Muscle of arm (tissue), 12 donors: ENCODE data around the gene SPTSSB. TPM values are rescaled to one million over a fixed set of nuclear protein-coding genes. Genes with fewer than 3 reads are reported as not detected.

ENCODE experiments used
- DNase-seq: peaks from one replicate; pipeline ENCODE4 v3.0.0-alpha.2; 2013
- polyA plus RNA-seq, 12 donors: library from polyadenylated mRNA; unstranded; fragments of 120-200 nt; gene quantifications; one replicate each; pipeline ENCODE4 v1.2.1, GENCODE V29; 2013; ENCODE audit not compliant: insufficient read length in 12 of 12

SPTSSB gene
- polyA plus RNA-seq, 12 donors: 0.23 to 7.6 (median 0.89) TPM; not detected in 2

GRCh38 chr3:161393310-161393709, 22.0 kb upstream of the SPTSSB start:
- no peak for DNase-seq

GRCh38 chr3:161392853-161393252, 21.5 kb upstream of the SPTSSB start:
- DNase-seq: no peak

GRCh38 chr3:161390200-161390599, 18.9 kb upstream of the SPTSSB start:
- no peak for DNase-seq

- DNase-seq: no peak
Measured at GRCh38 chr3:161389445-161390035, 18.2 kb upstream of the SPTSSB start.

GRCh38 chr3:161388855-161389254, 17.5 kb upstream of the SPTSSB start:
- DNase-seq: no peak

GRCh38 chr3:161386991-161387770, 15.9 kb upstream of the SPTSSB start:
- no peak for DNase-seq

- peak; percentile 11 for DNase-seq
Measured at GRCh38 chr3:161372321-161373260, 1.3 kb upstream of the SPTSSB start.

- no peak for DNase-seq
Measured at GRCh38 chr3:161369531-161369930, 1.8 kb downstream of the SPTSSB start.

- no peak for DNase-seq
Measured at GRCh38 chr3:161366094-161366493, 5.2 kb downstream of the SPTSSB start.

GRCh38 chr3:161358488-161358887, 12.8 kb downstream of the SPTSSB start:
- DNase-seq: no peak

GRCh38 chr3:161356287-161356686, 15.0 kb downstream of the SPTSSB start:
- no peak for DNase-seq

- no peak for DNase-seq
Measured at GRCh38 chr3:161355508-161355907, 15.8 kb downstream of the SPTSSB start.

GRCh38 chr3:161354554-161354953, 16.8 kb downstream of the SPTSSB start:
- DNase-seq: no peak

GRCh38 chr3:161351330-161351729, 20.0 kb downstream of the SPTSSB start:
- DNase-seq: no peak

GRCh38 chr3:161350916-161351315, 20.4 kb downstream of the SPTSSB start:
- DNase-seq: no peak

- DNase-seq: no peak
Measured at GRCh38 chr3:161349529-161350312, 21.6 kb downstream of the SPTSSB start.

- no peak for DNase-seq
Measured at GRCh38 chr3:161348796-161349400, 22.4 kb downstream of the SPTSSB start.

- DNase-seq: no peak
Measured at GRCh38 chr3:161347726-161348125, 23.6 kb downstream of the SPTSSB start.

- no peak for DNase-seq
Measured at GRCh38 chr3:161345023-161345422, 26.3 kb downstream of the SPTSSB start.

- no peak for DNase-seq
Measured at GRCh38 chr3:161343986-161344385, 27.3 kb downstream of the SPTSSB start.

GRCh38 chr3:161343540-161343939, 27.8 kb downstream of the SPTSSB start:
- no peak for DNase-seq
